Gastroesophageal sphincter (tissue), 4 donors: ENCODE data around the gene RANBP17. TPM values are rescaled to one million over a fixed set of nuclear protein-coding genes. Genes with fewer than 3 reads are reported as not detected.

Experiments used
- ATAC-seq: fragments of 150-250 bp; one replicate; pipeline ENCODE4 v1.9.1; 2016; ENCODE audit warnings: mild to moderate bottlenecking, moderate library complexity
- H3K27ac ChIP-seq, 4 donors: fragments of 200-600 bp; sonication (generic) in 3 of 4; 1 replicate in 3 of 4; 2 replicates in 1 of 4; pipeline ENCODE4 v1.5.1; 2016 to 2019
- H3K27me3 ChIP-seq: fragments of 200-600 bp; sonication (generic); one replicate; pipeline ENCODE4 v1.5.1; 2019
- H3K36me3 ChIP-seq, 2 donors: fragments of 200-600 bp; sonication (generic); one replicate each; pipeline ENCODE4 v1.5.1; 2019; ENCODE audit warnings: control low read depth in 1 of 2
- H3K4me1 ChIP-seq, 3 donors: fragments of 200-600 bp; sonication (generic); 1 replicate in 2 of 3; 2 replicates in 1 of 3; pipeline ENCODE4 v1.5.1; 2016 to 2019; ENCODE audit warnings: control low read depth in 2 of 3
- H3K4me3 ChIP-seq, 2 donors: fragments of 200-600 bp; sonication (generic); one replicate each; pipeline ENCODE4 v1.5.1; 2019; ENCODE audit warnings: mild to moderate bottlenecking in 1 of 2, moderate library complexity in 1 of 2
- H3K9me3 ChIP-seq, 3 donors: fragments of 200-600 bp; sonication (generic); one replicate each; pipeline ENCODE4 v1.5.1; 2017 to 2019; ENCODE audit warnings: control low read depth in 2 of 3
- EP300 ChIP-seq: sonication (generic); formaldehyde crosslinking; IDR thresholded peaks from one replicate; pipeline ENCODE4 v1.6.1; 2017; ENCODE audit warnings: antibody characterized with exemption, mild to moderate bottlenecking
- POLR2A ChIP-seq, 2 donors: fragments of 450-650 bp; IDR thresholded peaks; one replicate each; pipeline ENCODE4 v1.6.1; 2017; ENCODE audit warnings: antibody characterized with exemption in 2 of 2, mild to moderate bottlenecking in 2 of 2, moderate library complexity in 1 of 2
- POLR2AphosphoS5 ChIP-seq: sonication (generic); formaldehyde crosslinking; IDR thresholded peaks from one replicate; pipeline ENCODE4 v1.6.1; 2017; ENCODE audit warnings: antibody characterized with exemption
- WGBS, 2 donors: methylation state at CpG; one replicate each; pipeline ENCODE4 v1.1.5; 2018; ENCODE audit warnings: low coverage in 1 of 2; 5-methylcytosine and 5-hydroxymethylcytosine counted together
- total RNA-seq, 4 donors: library from RNA; depleted of rRNA; stranded (reverse); fragments of >200 nt; gene quantifications; one replicate each; pipeline ENCODE4 v1.1.0, GENCODE V29; 2016
- TF ChIP-seq, protein P1 (sequence below), 4 experiments: fragments of 200-600 bp in 2 of 4; fragments of 450-650 bp in 2 of 4; sonication (generic) in 1 of 4; IDR thresholded peaks; one replicate each; pipeline ENCODE4 v1.5.1; 2017 to 2019; ENCODE audit warnings: antibody characterized with exemption in 4 of 4, mild to moderate bottlenecking in 2 of 4, moderate library complexity in 2 of 4

The RANBP17 gene
- total RNA-seq, 4 donors from 2014 or later = 7.7 to 21.7 (median 13.8) TPM

DNA sequence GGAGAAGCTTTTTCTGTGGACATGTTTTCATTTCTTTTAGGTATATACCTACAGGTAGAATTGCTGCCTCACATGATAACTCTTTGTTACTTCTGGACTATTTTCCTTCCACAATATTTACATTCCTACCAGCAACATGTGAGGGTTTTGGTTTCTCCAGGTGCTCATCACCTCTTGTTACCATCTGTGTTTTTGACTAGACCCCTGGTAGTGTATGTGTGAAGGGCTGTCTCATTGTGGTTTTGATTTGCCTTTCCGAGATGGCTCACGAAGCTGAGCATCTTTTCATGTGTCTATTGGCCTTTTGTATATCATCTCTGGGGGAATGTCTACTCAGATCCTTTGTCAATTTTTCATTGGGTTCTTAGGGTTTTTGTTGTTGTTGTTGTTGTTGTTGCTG, 17.2 kb upstream of the RANBP17 start:
- WGBS, 2 donors = 81 to 95% methylated on average over 2 of the region's 2 CpGs
- TF ChIP-seq, protein P1, sequence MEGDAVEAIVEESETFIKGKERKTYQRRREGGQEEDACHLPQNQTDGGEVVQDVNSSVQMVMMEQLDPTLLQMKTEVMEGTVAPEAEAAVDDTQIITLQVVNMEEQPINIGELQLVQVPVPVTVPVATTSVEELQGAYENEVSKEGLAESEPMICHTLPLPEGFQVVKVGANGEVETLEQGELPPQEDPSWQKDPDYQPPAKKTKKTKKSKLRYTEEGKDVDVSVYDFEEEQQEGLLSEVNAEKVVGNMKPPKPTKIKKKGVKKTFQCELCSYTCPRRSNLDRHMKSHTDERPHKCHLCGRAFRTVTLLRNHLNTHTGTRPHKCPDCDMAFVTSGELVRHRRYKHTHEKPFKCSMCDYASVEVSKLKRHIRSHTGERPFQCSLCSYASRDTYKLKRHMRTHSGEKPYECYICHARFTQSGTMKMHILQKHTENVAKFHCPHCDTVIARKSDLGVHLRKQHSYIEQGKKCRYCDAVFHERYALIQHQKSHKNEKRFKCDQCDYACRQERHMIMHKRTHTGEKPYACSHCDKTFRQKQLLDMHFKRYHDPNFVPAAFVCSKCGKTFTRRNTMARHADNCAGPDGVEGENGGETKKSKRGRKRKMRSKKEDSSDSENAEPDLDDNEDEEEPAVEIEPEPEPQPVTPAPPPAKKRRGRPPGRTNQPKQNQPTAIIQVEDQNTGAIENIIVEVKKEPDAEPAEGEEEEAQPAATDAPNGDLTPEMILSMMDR (IDR thresholded peaks at IDR 0.05) = no peak
- no peak for TF ChIP-seq POLR2A (IDR thresholded peaks at IDR 0.05)
- no peak for TF ChIP-seq EP300
- TF ChIP-seq POLR2AphosphoS5 = no peak
- no peak overlapping the region for H3K4me3 ChIP-seq
- H3K4me1 ChIP-seq = no peaks in the 10 kb centered on the region
- H3K9me3 ChIP-seq = no peaks in the 10 kb centered on the region
- no peak for ATAC-seq
- H3K36me3 ChIP-seq = no peaks in the 10 kb centered on the region
- H3K27me3 ChIP-seq = no peaks in the 10 kb centered on the region
- H3K27ac ChIP-seq = no peak overlapping the region

DNA sequence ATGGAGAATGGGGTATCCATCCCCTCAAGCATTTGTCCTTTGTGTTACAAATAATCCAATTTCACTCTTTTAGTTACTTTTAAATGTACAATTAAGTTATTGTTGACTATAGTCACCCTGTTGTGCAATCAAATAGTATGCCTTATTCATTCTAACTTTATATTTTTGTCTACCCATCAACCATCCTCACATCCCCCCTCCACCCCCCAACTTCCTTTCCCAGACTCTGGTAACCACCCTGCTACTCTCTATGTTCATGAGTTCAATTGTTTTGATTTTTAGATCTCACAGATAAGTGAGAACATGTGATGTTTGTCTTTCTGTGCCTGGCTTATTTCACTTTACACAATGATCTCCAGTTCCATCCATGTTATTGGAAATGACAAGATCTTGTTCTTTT, 15.4 kb upstream of the RANBP17 start:
- H3K4me1 ChIP-seq = no peaks in the 10 kb centered on the region
- H3K27me3 ChIP-seq = no peaks in the 10 kb centered on the region
- no peak overlapping the region for H3K27ac ChIP-seq
- no peak overlapping the region for H3K4me3 ChIP-seq
- no peak for ATAC-seq
- H3K9me3 ChIP-seq = no peaks in the 10 kb centered on the region
- H3K36me3 ChIP-seq = no peaks in the 10 kb centered on the region
- TF ChIP-seq POLR2A (IDR thresholded peaks at IDR 0.05) (no peak), EP300 (no peak), POLR2AphosphoS5 (no peak)
- TF ChIP-seq, protein P1 (IDR thresholded peaks at IDR 0.05) = no peak

DNA sequence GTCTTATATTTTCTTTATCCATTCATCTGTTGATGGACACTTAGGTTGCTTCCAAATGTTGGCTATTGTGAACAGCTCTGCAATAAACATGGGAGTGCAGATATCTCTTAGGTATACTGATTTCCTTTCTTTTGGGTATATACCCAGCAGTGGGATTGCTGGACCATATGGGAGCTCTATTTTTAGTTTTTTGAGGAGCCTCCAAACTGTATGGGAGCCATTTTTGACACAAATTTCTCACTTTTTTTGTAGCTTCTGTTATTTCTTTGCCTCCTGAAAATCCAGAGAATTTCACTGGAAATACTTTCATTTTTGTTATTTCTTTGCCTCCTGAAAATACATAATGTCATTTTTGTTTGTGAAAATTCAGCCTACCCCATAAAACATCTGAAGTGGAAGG, 15.0 kb upstream of the RANBP17 start:
- no peak overlapping the region for H3K27ac ChIP-seq
- no peak for ATAC-seq

DNA sequence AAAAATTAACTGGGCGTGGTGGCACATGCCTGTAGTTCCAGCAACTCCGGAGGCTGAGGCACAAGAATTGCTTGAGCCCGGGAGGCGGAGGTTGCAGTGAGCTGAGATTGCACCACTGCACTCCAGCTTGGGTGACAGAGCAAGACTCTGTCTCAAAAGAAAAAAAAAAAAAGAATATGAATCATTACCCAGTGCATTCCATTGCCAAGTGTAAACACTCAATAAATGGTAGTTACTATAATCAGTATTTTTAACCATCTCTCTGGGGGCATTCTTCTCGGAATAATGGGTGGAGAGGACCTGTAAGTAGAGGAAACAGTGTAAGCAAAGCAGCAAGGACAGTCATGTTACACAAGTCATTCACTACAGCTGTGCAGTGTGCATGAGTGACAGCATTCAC, 13.8 kb upstream of the RANBP17 start:
- no peak for ATAC-seq
- H3K36me3 ChIP-seq = no peaks in the 10 kb centered on the region
- no peaks in the 10 kb centered on the region for H3K4me1 ChIP-seq
- no peak overlapping the region for H3K4me3 ChIP-seq
- H3K9me3 ChIP-seq = no peaks in the 10 kb centered on the region
- no peaks in the 10 kb centered on the region for H3K27me3 ChIP-seq
- WGBS, 2 donors = 78 to 90% methylated on average over 3 of the region's 5 CpGs
- no peak overlapping the region for H3K27ac ChIP-seq
- no peak for TF ChIP-seq POLR2A (IDR thresholded peaks at IDR 0.05)
- TF ChIP-seq, protein P1 (IDR thresholded peaks at IDR 0.05) = no peak
- no peak for TF ChIP-seq POLR2AphosphoS5
- TF ChIP-seq EP300 = no peak

More for the DNA sequence above, 15.0 kb upstream of the RANBP17 start:
- TF ChIP-seq EP300 (no peak), POLR2A (IDR thresholded peaks at IDR 0.05) (no peak), POLR2AphosphoS5 (no peak)
- TF ChIP-seq, protein P1 (IDR thresholded peaks at IDR 0.05) = no peak
- H3K27me3 ChIP-seq = no peaks in the 10 kb centered on the region
- H3K4me1 ChIP-seq = no peaks in the 10 kb centered on the region
- H3K4me3 ChIP-seq = no peak overlapping the region
- H3K9me3 ChIP-seq = no peaks in the 10 kb centered on the region
- H3K36me3 ChIP-seq = no peaks in the 10 kb centered on the region

DNA sequence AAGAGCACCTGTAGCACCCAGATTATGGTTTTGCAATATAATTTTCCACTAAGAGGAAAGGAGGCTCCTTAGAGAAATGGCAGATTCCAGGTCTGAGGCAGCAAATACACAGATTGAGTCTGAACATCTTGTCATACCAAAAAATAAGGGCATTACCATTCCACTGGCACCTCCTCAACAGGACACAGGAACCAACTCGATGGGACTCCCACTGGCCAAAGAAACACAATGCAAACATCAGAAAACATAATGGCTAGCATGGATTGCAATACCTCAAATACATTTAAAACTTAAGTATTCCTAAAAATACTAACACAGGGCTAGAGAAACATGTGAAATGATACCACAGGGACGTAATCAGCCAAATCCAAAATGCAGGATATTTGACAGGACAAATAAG, 12.4 kb upstream of the RANBP17 start:
- no peak for ATAC-seq
- H3K9me3 ChIP-seq = no peaks in the 10 kb centered on the region
- 68 to 72% methylated on average over 2 of the region's 2 CpGs for WGBS, 2 donors
- no peaks in the 10 kb centered on the region for H3K27me3 ChIP-seq
- H3K36me3 ChIP-seq = no peaks in the 10 kb centered on the region
- no peak overlapping the region for H3K27ac ChIP-seq
- no peak overlapping the region for H3K4me3 ChIP-seq
- TF ChIP-seq EP300 (no peak), POLR2A (IDR thresholded peaks at IDR 0.05) (no peak), POLR2AphosphoS5 (no peak)
- TF ChIP-seq, protein P1 (IDR thresholded peaks at IDR 0.05) = no peak
- no peaks in the 10 kb centered on the region for H3K4me1 ChIP-seq
